GM19043 (cell line): ENCODE data around the gene ADGRL1.
"Not testable (repeated sequence)": the region's sequence is repeated elsewhere in the genome, so short reads cannot be mapped to it uniquely, and the experiment has no call there.

Source experiments
- ATAC-seq: cut with Tn5 transposase; IDR thresholded peaks from one replicate; pipeline ENCODE4 v1.9.1; 2021; ENCODE audit warnings: low read depth; ENCODE audit not compliant: unreplicated experiment

Gene ADGRL1

DNA sequence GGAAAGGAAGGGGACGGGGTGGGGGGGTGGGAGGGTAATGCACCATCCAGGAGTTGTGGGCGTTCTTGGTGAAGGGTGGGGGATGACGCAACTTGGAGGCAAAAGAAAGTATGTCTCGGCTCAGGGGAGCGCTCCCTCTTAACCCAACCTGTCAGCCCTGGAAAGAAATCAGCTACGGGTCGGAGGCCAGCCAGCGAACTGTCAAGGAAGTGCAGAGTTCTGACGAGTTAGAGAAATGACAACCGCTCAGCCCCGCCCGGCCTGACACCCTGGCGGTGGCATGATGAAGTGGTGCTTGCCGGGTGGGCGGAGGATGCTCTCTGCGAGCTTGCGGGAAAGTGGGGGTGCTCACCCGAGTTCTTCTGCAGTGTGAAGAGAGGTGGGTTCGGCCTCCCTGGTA, 15.4 kb upstream of the ADGRL1 start:
- not testable (repeated sequence) for ATAC-seq

DNA sequence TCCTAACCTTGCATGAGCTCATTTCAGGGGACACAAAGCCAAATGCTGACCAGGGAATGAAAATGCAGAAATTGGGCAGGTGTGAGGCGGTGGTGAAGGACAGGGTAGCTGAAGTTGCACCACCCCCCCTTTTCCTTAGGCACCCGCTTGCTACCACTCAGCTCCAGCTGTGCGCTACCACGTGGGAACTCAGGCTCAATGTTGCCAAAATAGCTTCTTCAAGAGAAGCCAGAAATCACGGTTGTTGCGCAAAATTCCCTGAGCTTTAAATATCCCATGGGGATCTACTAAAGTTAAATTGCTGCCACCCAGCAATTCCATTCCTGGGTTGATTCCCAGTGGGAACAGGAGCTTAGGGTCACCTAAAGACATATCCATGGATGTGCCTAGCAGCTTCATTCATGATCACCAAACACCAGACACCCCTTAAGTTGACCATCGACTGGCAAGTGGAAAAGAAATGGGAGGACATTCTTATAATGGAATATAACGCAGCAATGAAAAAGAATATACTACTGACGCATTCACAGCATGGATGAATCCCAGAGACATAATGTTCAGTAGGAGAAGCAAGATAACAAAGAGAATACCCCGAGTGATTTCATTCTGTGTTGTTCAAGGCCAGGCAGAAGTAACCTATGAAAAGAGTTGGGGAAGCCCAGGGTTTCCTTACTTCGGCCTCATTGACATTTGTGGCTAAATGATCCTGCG, 12.8 kb upstream of the ADGRL1 start:
- no peak for ATAC-seq

DNA sequence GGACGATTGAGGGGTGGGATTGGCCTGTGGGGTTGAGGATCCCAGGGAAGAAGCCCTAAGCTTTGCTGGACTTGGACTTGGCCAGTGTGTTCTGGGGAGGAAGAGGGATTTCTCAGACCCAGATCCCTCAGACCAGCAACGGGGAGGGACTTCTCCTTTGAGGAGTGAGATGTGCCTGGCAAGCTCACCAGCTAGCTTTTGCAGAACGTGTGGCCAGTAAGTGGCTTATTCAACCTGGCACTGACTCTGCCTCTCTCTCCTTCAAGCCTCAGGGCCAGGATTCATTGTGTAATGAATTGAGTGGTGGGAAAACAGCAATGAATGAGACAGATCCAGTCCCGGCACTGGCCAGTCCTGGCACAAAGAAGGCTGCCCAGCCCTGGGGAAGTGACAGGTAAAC, 11.9 kb upstream of the ADGRL1 start:
- ATAC-seq: not testable (repeated sequence)

DNA sequence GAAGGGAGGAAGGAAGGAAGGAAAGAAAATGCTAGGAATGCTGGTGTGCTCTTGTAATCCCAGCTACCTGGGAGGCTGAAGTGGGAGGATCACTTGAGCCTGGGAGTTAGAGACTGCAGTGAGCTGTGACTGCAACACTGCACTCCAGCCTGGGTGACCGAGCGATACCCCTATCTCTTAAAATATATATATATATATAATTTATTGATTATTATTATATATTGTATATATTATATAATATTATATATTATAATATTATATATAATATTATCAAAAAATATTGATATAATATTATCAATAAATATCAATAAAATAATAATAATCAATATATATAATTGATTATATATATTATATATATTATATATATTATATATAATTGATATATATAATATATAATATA, 8.6 kb upstream of the ADGRL1 start:
- ATAC-seq: no peak

DNA sequence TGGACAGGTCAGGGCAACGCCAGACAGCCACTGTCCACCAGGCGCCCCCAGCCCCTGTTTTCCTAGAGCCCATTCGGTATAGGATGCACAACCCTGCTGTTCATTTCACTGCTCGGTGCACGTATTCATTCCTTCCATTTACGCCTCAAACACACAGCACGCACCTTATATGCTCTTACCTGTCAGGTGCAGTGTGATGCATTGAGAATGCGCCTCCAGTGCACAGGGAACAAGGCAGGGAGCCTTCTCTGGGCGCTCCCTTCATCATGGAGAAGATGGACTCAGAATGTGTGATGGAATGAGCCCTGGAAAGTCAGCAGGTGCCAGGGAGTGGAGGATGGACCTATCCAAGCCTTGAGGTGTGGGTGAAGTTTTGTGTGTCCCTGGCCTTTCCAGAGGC, 4.2 kb upstream of the ADGRL1 start:
- ATAC-seq: not testable (repeated sequence)

DNA sequence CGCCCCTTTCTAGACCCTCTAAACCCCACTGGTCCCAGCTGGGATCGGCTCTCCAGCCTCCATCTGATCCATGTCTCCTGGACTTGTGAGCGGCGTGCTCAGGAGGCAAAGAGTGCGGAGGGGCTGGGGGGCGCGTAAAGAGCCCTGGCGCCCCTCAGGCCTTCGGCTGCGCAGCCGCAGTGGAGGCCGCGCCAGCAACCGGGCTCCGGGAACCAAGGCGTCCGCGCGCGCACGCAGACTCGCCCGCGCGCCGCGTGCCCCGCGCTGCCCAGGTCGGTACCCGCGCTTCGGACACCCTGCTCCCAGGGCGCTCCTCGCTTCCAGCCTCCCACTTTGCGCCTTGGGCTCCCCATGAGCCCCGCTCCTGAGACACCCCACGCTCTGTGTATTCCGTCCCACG, 3.4 kb upstream of the ADGRL1 start:
- ATAC-seq: not testable (repeated sequence)

DNA sequence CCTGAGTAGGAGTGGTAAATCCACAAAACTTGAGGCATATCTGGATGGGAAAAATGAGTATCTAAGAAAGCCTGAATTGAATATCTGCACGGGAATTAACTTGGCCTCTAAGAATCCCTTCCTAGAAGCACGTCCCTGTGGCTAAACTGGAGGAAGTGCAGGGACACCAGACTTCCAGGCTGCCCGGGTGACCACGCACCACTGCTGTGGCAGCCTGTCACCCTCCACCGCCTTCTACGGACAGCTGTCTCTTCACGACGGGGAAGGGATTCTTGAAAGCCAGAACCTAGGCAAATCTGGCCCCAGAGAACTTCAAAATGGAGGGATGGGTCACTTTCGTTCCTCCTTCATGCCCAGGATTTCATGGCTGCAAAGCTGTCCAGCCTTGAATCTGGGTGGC, 2.5 kb upstream of the ADGRL1 start:
- ATAC-seq: not testable (repeated sequence)

DNA sequence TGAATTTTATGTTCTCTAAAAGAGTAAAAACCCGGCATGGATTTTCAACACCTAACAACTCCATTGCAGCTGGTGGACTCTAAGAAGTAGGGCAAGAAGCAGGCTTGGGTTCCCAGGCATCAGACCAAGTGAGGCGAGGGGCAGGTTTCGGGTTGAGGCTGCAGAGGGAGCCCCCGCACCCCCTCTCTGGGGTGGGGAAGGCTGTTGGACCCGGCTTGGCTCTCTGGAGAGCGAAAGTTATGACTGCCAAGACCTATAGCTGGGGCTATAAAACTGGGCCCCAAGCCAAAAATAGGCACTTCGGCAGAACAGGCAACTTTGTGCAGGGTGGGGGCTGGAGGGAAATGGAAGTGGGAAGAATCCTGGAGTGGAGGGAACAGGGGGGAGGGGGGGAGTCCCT, 1.8 kb upstream of the ADGRL1 start:
- ATAC-seq: not testable (repeated sequence)

DNA sequence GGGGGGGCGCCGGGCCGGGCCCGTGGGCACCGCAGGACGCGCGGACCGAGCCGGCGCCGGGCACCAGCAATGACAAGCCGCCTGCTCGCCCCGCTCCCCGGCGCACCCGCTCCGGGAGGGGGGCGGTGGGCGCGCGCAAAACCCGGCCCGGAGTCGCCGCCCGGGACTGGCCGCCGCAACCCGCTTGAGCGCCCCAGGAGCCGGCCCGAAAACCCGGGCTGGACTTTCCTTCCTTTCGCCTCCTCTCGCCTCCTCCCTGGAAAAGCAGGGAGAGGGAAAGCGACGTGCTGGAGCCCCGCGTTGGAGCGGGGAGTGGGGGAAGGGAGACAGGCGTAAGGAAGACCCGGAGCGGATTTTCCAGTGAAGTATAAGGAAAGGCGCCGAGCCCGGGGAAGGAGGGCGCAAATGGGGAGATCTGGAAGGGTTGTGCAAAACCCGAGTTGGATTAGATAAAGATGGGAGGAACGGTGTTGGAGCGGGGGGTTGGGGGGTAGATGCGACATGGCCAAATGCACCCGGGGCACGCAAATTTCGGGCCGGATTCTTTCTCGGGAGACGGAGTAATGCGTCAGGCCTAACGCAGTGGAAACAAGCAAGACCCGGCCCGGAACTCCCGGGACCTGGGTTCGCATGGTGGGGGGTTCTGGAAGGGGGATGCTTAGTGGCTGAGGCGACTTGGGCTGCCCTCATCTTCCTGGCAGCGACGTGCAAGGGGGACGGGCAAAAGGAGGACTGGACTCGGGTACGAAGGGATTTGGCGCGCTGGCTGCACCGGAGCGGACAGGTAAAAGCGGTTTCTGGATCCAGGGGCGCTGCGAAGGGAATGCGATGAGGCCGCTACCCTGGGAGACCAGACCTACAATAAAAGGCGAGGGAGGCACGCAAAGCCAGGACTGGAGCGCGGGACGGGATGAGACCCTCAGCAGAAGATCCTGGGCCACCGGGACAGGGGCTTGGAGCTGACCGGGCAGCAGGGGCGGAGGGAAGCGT, 1.1 kb upstream of the ADGRL1 start:
- ATAC-seq: not testable (repeated sequence)

DNA sequence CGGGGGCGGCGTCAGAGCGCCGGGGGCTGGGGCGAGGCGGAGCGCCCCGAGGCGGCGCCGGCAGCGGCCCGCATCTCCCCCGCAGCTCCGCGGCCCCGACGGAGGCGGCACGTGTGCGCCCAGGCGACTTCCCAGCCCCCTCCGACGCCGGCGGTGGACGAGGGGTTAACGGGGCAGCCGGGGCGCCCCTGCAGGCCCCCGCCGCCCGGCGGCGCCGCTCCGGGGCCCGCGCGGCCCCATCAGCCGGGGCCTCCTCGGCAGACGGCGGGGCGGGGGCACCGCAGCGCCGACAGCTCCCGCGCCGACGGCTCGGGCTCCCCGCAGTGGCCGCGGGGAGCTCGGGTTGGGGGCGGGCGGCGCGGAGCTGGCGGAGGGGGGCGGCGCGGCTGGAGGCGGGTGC, 339 bp upstream of the ADGRL1 start:
- ATAC-seq: not testable (repeated sequence)

DNA sequence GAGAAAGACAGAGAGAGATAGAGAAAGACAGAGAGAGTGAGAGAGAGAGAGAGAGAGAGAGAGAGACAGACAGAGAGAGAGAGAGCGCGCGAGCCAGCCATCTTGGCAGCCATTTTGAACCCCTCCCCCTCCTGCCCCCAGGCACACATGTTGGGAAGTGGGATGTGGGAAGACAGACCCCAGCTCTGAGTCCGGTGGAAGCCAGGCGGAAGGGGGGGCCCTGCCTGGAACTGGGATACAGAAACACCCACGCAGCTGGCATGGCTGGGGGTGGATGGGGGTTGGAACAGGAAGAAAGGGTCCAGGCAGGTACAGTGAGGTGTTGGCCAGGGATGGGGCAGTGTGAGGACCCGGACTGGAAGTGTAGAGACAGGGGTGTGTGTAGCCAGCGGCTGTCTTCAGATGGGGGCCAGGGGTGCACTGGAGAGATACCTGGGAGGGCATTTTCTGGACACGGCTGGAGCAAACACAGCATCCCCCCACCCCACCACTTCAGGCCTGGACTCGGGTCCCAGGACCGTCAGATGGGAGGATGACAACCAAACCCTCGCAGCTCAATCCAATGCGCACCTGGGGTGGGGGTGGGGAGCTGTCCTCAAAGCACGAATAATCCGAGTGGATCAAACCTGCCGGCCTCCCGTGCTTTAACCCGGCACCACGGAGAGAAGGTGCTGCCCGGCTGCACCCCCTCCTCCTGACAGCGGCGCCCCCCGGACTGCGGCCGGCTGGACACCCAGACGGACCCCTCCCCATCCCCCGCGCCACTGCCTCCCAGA, 1.1 kb downstream of the ADGRL1 start:
- not testable (repeated sequence) for ATAC-seq

DNA sequence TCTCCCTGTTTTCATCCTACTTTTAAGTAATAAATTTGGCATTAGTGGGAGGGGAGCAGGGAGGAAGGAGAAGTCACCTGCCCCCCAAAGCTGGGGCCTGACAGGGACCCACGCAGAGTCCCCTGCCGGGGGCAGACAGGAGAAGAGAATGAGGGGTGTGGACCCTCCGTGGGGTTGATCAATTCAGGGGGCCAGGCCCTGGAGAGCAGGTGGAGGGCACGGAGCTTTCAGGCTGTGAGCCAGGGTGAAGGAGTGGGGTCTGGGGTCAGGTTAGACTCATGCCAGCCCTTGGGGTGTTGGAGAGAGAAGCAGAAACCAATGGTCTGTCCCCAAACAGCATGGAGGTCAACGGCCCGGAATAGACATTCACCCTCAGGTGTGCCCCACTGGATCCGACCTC, 1.8 kb downstream of the ADGRL1 start:
- ATAC-seq: not testable (repeated sequence)

DNA sequence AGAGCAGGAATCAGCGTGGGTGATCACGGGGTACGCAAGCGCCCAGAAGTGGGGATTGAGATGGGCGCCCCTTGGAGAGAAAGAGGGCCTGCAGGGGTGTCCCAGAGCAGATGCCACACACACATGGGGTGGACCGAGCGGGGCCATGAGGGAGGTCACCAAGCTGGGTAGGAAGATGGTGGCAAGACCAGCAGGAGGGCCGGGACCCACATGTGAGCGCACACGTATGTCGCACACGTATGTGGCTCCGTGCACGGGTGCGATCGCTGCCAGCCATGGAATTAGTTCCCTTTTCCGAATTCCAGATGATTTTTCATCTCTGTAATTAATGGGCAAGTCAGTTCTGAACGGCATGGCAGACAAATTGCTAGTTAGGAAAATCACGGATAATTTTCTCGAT, 2.2 kb downstream of the ADGRL1 start:
- not testable (repeated sequence) for ATAC-seq

DNA sequence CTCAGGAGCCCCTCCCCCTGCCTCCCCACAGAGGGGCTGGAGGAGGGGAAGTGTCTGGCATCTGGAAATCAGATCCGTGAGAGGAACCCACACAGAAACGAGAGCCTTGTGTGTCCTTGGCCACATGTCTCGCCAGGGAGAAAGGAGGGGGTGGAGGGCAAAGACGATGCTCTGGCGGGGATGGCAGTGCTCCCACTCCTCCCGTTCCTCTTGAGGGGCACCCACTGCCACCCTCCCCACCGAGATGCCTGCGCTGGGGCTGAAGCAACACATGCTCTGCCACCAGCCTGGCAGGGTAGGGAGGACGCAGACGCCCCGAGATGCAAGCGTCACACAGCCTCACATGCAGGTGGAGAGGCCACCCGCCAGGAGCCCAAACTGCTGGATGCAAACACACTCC, 2.8 kb downstream of the ADGRL1 start:
- no peak for ATAC-seq

DNA sequence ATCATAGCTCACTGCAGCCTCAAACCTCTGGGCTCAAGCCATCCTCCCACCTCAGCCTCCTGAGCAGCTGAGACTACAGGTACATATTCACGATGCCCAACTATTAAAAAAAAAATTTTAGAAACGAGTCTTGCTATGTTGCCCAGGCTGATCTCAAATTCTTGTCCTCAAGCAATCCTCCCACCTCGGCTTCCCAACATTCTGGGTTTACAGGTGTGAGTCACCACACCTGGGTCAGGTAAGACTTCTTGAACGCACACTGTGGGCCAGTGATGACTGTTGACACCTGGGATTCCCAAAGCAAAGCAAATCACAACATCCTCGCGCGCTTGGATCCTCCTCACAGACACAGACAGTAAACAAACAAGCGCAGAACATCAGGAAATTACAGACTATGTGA, 4.5 kb downstream of the ADGRL1 start:
- not testable (repeated sequence) for ATAC-seq

DNA sequence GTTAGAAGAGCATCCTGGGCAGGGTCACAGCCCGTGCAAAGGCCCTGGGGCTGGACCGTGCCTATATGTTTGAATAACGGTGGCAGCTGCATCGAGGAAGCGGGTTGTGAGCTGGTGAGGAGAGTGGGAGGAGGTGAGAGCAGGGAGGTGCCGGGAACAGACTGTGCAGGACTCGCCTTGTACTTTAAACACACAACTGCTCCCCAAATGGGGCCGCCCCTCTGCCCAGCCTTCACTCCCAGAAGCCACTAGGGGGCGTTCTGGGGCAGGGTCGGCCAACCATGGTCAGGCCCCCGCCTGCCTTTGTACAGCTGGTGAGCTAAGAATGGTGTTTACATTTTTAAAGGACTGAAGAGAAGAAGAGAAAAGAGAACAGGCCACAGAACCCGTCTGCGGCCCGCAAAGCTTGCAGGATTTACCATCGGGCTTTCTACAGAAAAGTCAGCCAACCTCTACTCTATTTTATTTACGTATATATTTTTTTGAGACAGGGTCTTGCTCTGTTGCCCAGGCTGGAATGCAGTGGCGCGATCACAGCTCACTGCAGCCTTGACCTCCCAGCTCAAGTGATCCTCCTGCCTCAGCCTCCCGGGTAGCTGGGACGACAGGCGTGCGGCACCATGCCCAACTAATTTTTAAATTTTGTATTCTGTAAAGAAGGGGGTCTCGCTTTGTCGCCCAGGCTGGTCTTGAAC, 5.7 kb downstream of the ADGRL1 start:
- ATAC-seq: not testable (repeated sequence)

DNA sequence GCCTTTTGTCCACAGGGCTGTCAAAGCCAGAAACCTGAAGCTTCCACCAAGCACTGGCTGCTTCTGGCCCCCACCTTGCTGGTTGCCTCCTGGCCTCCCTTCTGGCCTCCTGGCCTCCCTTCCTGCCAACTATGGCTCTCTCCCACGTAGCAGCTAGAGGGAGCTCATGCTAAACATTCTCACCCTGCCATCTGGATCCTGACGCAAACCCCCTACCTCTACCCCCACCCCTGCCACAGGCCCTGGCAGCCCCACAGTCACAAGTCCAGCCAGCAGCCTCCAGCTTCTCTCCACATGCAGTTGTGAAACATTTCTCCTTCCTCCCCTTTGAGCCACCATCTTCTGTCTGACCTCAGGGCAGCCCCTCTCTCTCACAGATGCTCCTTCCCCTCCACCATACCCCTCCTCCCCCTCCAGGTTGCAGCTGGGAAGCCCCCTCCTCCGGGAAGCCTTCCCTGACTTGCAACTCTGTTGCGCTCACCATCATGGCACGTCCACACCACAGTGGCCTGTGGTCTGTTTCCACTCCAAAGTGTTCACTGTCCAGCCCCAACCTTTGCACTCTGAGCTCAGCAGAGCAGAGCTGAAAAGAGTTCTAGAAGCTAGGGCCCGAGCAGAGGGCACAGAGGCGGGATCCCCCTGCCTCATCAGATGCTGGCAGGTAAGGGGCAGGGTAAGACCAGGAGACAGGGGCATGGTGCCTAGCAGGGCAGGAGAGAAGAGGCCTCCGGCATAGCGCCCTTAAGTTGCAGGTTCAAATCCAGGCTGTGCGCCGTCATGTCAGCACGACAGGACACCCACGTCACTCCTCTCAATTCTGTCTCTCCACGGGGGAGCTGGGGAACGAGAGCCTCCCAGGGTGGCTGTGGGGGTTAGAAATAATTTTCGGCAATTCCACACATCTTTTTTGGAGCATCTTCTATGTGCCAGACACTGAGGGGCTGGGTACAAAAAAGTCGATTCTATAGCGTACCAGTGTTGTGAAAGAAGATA, 7.3 kb downstream of the ADGRL1 start:
- no peak for ATAC-seq

DNA sequence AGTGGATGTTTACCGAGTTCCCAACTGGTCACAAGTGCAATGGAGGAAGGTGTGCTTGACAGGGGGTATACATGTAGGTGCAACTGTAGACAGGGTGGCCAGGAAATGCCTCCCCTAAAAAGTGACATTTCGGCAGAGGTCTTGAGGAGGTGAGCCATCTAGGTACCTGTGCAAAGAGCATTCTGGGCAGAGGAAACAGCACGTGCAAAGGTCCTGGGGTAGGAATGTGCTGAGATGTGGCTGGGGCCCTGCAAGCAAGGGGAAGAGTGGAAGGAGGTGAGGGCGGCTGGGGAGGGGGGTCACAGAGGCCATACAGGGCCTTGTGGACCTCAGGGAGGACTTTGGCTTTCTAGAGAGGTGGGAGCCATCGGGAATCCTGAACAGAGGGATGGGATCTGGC, 8.1 kb downstream of the ADGRL1 start:
- ATAC-seq: no peak

DNA sequence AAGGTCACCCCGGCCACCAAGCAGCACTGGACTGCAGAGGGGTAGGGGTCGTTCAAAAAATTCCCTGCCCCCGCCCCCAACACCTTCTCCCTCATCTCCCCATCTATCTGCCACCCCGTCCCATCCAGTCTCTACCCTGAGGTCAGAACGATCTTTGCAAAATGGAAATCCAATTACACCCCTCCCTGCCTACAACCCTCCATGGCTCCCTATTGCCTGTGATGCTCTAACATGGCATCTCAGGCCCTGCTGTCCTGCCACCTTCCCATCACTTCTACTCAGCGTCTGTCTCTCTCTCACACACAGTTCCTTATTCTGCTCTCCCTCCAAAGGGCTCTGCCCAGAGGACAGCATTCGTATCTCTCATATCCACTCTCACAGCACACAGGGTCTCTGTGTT, 8.7 kb downstream of the ADGRL1 start:
- not testable (repeated sequence) for ATAC-seq
